ENCODE data around the gene MRC1.

DNA sequence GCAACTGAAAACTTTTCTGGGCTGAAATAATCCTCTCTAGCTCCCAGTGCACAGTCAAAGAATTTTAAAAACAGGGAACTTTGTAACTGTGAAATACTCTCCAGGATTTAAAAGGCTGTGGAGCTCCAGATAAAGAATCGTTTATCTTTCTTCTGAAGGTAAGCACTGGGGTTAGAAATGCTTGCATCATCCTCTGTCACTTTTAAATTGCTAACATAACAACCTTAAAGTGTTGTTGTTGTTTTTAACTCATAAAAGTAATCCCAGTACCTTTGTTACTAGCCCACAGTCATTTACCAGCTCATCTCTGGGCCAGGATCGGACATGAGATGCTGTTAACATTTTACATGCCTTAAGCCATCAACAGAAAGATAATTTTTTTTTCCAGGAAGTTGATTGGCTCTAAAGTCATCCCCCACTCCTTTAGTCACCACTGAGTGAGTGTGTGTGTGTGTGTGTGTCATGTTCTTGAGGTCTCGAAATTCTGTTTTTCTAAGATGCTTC lies 142.8 kb downstream of the MRC1 start, which contains the start of gene SLC39A12:
- TF ChIP-seq ZNF274 (IDR thresholded peaks at IDR 0.05; ENCODE audit: low read depth, low read length) (no peak), SUZ12 (IDR thresholded peaks at IDR 0.05; ENCODE audit: extremely low read depth, insufficient read depth, insufficient read length) (no peak)
